H9 (cell line): Measurements from ENCODE around the gene B3GALT5. TPM values are rescaled to one million over a fixed set of nuclear protein-coding genes. Genes with fewer than 3 reads are reported as not detected.

ENCODE experiments used
- DNase-seq: peaks from one replicate; pipeline ENCODE4 v3.0.0-alpha.2; 2017
- H2AFZ ChIP-seq: one replicate; pipeline ENCODE4 v1.6.1; 2013; ENCODE audit warnings: mild to moderate bottlenecking, low read length, control low read depth, moderate library complexity
- H2AK5ac ChIP-seq: 2 replicates; pipeline ENCODE4 v1.6.1; 2013; ENCODE audit warnings: low read length, control low read depth, mixed read lengths; ENCODE audit not compliant: insufficient read length
- H2BK120ac ChIP-seq: one replicate; pipeline ENCODE4 v1.6.1; 2013; ENCODE audit warnings: low read depth, mild to moderate bottlenecking, low read length, control low read depth, inconsistent platforms; ENCODE audit not compliant: poor library complexity, severe bottlenecking
- H2BK12ac ChIP-seq: 2 replicates; pipeline ENCODE4 v1.6.1; 2013; ENCODE audit warnings: low read length, control low read depth, mixed read lengths, low read depth; ENCODE audit not compliant: insufficient read length
- H2BK15ac ChIP-seq: 2 replicates; pipeline ENCODE4 v1.6.1; 2013; ENCODE audit warnings: low read depth, low read length, control low read depth
- H2BK20ac ChIP-seq: one replicate; pipeline ENCODE4 v1.6.1; 2013; ENCODE audit warnings: low read depth, mild to moderate bottlenecking, low read length, control low read depth, inconsistent platforms; ENCODE audit not compliant: poor library complexity, severe bottlenecking
- H2BK5ac ChIP-seq: 2 replicates; pipeline ENCODE4 v1.6.1; 2013; ENCODE audit warnings: low read length, control low read depth, mixed read lengths; ENCODE audit not compliant: insufficient read length
- H3K14ac ChIP-seq: 2 replicates; pipeline ENCODE4 v1.6.1; 2013; ENCODE audit warnings: low read length, control low read depth; ENCODE audit not compliant: insufficient read depth
- H3K18ac ChIP-seq: 2 replicates; pipeline ENCODE4 v1.6.1; 2013; ENCODE audit warnings: low read depth, mild to moderate bottlenecking, mixed read lengths, low read length, control low read depth; ENCODE audit not compliant: insufficient read length
- H3K23ac ChIP-seq: 2 replicates; pipeline ENCODE4 v1.6.1; 2013; ENCODE audit warnings: low read length, control low read depth, mixed read lengths, low read depth; ENCODE audit not compliant: insufficient read length
- H3K23me2 ChIP-seq: 2 replicates; pipeline ENCODE4 v1.6.1; 2013; ENCODE audit warnings: low read depth, mild to moderate bottlenecking, mixed read lengths, low read length, control low read depth; ENCODE audit not compliant: insufficient read length, poor library complexity, severe bottlenecking
- H3K27ac ChIP-seq: 2 replicates; pipeline ENCODE4 v1.5.1; 2013; ENCODE audit warnings: low read length, control low read depth, mixed read lengths, low read depth; ENCODE audit not compliant: insufficient read length
- H3K27me3 ChIP-seq: 2 replicates; pipeline ENCODE4 v1.6.1; 2013; ENCODE audit warnings: low read length, control low read depth, inconsistent platforms; ENCODE audit not compliant: insufficient read depth
- H3K4ac ChIP-seq: 2 replicates; pipeline ENCODE4 v1.6.1; 2013; ENCODE audit warnings: low read depth, mild to moderate bottlenecking, control low read depth, inconsistent platforms, low read length, moderate library complexity
- H3K4me1 ChIP-seq: 2 replicates; pipeline ENCODE4 v1.6.1; 2013; ENCODE audit warnings: low read length, control low read depth, inconsistent platforms; ENCODE audit not compliant: insufficient read depth
- H3K4me2 ChIP-seq: 2 replicates; pipeline ENCODE4 v1.6.1; 2013; ENCODE audit warnings: low read length, control low read depth, mixed read lengths; ENCODE audit not compliant: insufficient read length, insufficient read depth
- H3K56ac ChIP-seq: 2 replicates; pipeline ENCODE4 v1.6.1; 2013; ENCODE audit warnings: low read depth, mild to moderate bottlenecking, mixed read lengths, low read length, control low read depth; ENCODE audit not compliant: insufficient read length
- H3K79me1 ChIP-seq: 2 replicates; pipeline ENCODE4 v1.6.1; 2013; ENCODE audit warnings: low read depth, mild to moderate bottlenecking, moderate library complexity, low read length, control low read depth, inconsistent platforms; ENCODE audit not compliant: insufficient read depth, poor library complexity, severe bottlenecking
- H3K79me2 ChIP-seq: 2 replicates; pipeline ENCODE4 v1.6.1; 2013; ENCODE audit warnings: low read length, control low read depth, inconsistent platforms; ENCODE audit not compliant: insufficient read depth
- H3K9ac ChIP-seq: 2 replicates; pipeline ENCODE4 v1.6.1; 2013; ENCODE audit warnings: low read length, control low read depth, mixed read lengths; ENCODE audit not compliant: insufficient read length; ENCODE audit errors: extremely low read depth
- H3K9me3 ChIP-seq: one replicate; pipeline ENCODE4 v1.6.1; 2013; ENCODE audit warnings: low read depth, low read length, inconsistent platforms; ENCODE audit not compliant: control insufficient read depth
- H3T11ph ChIP-seq: one replicate; pipeline ENCODE4 v1.6.1; 2013; ENCODE audit warnings: mild to moderate bottlenecking, low read length, control low read depth, inconsistent platforms
- H4K20me1 ChIP-seq: one replicate; pipeline ENCODE4 v1.6.1; 2013; ENCODE audit not compliant: control insufficient read depth, insufficient read length, insufficient read depth
- H4K5ac ChIP-seq: 2 replicates; pipeline ENCODE4 v1.6.1; 2013; ENCODE audit warnings: low read depth, mild to moderate bottlenecking, mixed read lengths, low read length, control low read depth; ENCODE audit not compliant: insufficient read length
- H4K8ac ChIP-seq: replicated peaks from 2 replicates; pipeline ENCODE4 v1.6.1; 2013; ENCODE audit warnings: low read length, control low read depth, mixed read lengths, low read depth; ENCODE audit not compliant: insufficient read length
- H4K91ac ChIP-seq: 2 replicates; pipeline ENCODE4 v1.6.1; 2013; ENCODE audit warnings: low read depth, mild to moderate bottlenecking, moderate library complexity, mixed read lengths, low read length, control low read depth; ENCODE audit not compliant: insufficient read length
- H3K27ac Mint-ChIP-seq, 3 experiments: 2 replicates in 2 of 3; 3 replicates in 1 of 3; pipeline ENCODE4 v1.8.0; 2020 to 2021; ENCODE audit warnings: mixed read lengths in 3 of 3, mild to moderate bottlenecking in 1 of 3, moderate library complexity in 1 of 3
- H3K27me3 Mint-ChIP-seq: 2 replicates; pipeline ENCODE4 v1.8.0; 2021; ENCODE audit warnings: low read depth, mild to moderate bottlenecking, moderate library complexity, mixed read lengths
- H3K36me3 Mint-ChIP-seq, 3 experiments: 2 replicates in 2 of 3; 3 replicates in 1 of 3; pipeline ENCODE4 v1.8.0; 2020 to 2021; ENCODE audit warnings: low read depth in 3 of 3, mixed read lengths in 3 of 3; ENCODE audit not compliant: insufficient read depth in 1 of 3
- H3K4me1 Mint-ChIP-seq, 2 experiments: 2 replicates each; pipeline ENCODE4 v1.8.0; 2020; ENCODE audit warnings: mixed read lengths in 2 of 2
- H3K4me3 Mint-ChIP-seq, 2 experiments: 2 replicates in 1 of 2; 3 replicates in 1 of 2; pipeline ENCODE4 v1.8.0; 2020 to 2021; ENCODE audit warnings: mild to moderate bottlenecking in 2 of 2, mixed read lengths in 2 of 2, moderate library complexity in 1 of 2
- H3K9me3 Mint-ChIP-seq, 2 experiments: 2 replicates in 1 of 2; 3 replicates in 1 of 2; pipeline ENCODE4 v1.8.0; 2020; ENCODE audit warnings: mild to moderate bottlenecking in 2 of 2, mixed read lengths in 2 of 2, moderate library complexity in 1 of 2
- WGBS: extraction: QIAGEN DNeasy Blood & Tissue Kit; methylation state at CpG from one replicate; pipeline ENCODE4 v1.1.7; 2013; ENCODE audit warnings: missing lambda C conversion rate, low lambda C conversion rate, mixed read lengths; ENCODE audit not compliant: insufficient read length; ENCODE audit errors: extremely low coverage; 5-methylcytosine and 5-hydroxymethylcytosine counted together
- total RNA-seq: library from RNA; stranded (reverse); gene quantifications from 2 replicates; pipeline ENCODE4 v1.2.1, GENCODE V29; 2021
- TF ChIP-seq, protein P1 (sequence below): fragments of 200-600 bp; sonication (generic); conservative IDR thresholded peaks from 3 replicates; pipeline ENCODE4 v1.8.0; 2021; ENCODE audit warnings: antibody characterized with exemption, mild to moderate bottlenecking

Gene B3GALT5
- total RNA-seq, 1 experiment from 2014 or later, result 24.7 TPM

GRCh38 chr21:39663066-39663465, 50.3 kb downstream of the B3GALT5 start:
- no peak overlapping the region for H3K4me2 ChIP-seq
- no peak overlapping the region for H3K27ac ChIP-seq
- no peak overlapping the region for H3K9ac ChIP-seq
- H3K23me2 ChIP-seq, result no peaks in the 10 kb centered on the region
- H3K27me3 Mint-ChIP-seq, result no peaks in the 10 kb centered on the region
- H3K14ac ChIP-seq, result no peak overlapping the region
- no peak overlapping the region for H2AFZ ChIP-seq
- no peak overlapping the region for H4K91ac ChIP-seq
- peaks cover 27 to 29% of the 10 kb centered on the region in 2 experiments for H3K4me1 Mint-ChIP-seq
- H3T11ph ChIP-seq, result no peak overlapping the region
- H4K8ac ChIP-seq, result no peak overlapping the region
- H3K4me1 ChIP-seq, result no peaks in the 10 kb centered on the region
- no peak overlapping the region for H2BK12ac ChIP-seq
- peaks cover 52 to 84% (median 63%) of the 10 kb centered on the region in 3 experiments for H3K36me3 Mint-ChIP-seq
- TF ChIP-seq, protein P1, sequence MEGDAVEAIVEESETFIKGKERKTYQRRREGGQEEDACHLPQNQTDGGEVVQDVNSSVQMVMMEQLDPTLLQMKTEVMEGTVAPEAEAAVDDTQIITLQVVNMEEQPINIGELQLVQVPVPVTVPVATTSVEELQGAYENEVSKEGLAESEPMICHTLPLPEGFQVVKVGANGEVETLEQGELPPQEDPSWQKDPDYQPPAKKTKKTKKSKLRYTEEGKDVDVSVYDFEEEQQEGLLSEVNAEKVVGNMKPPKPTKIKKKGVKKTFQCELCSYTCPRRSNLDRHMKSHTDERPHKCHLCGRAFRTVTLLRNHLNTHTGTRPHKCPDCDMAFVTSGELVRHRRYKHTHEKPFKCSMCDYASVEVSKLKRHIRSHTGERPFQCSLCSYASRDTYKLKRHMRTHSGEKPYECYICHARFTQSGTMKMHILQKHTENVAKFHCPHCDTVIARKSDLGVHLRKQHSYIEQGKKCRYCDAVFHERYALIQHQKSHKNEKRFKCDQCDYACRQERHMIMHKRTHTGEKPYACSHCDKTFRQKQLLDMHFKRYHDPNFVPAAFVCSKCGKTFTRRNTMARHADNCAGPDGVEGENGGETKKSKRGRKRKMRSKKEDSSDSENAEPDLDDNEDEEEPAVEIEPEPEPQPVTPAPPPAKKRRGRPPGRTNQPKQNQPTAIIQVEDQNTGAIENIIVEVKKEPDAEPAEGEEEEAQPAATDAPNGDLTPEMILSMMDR, result no peak
- no peaks in the 10 kb centered on the region for H3K9me3 Mint-ChIP-seq
- no peaks in the 10 kb centered on the region for H3K27me3 ChIP-seq
- no peak overlapping the region for H2BK120ac ChIP-seq
- peak overlapping the region in 2 of 3 experiments; percentile 13 to 41; a peak in 3 of 7 replicates for H3K27ac Mint-ChIP-seq
- no peak overlapping the region for H2BK5ac ChIP-seq
- H3K4me3 Mint-ChIP-seq, result no peak overlapping the region
- H3K79me2 ChIP-seq, result no peaks in the 10 kb centered on the region
- H3K23ac ChIP-seq, result no peak overlapping the region
- no peaks in the 10 kb centered on the region for H4K20me1 ChIP-seq
- no peak overlapping the region for H3K4ac ChIP-seq
- no peak overlapping the region for H3K56ac ChIP-seq
- H2BK20ac ChIP-seq, result no peak overlapping the region
- no peaks in the 10 kb centered on the region for H3K9me3 ChIP-seq
- H2BK15ac ChIP-seq, result no peak overlapping the region
- peaks cover 2% of the 10 kb centered on the region for H3K79me1 ChIP-seq
- DNase-seq, result no peak
- H4K5ac ChIP-seq, result no peak overlapping the region
- no peak overlapping the region for H2AK5ac ChIP-seq
- no peak overlapping the region for H3K18ac ChIP-seq
- no CpG with 5 or more reads among the region's 10 CpGs for WGBS
